GM10248 (cell line): Measurements from ENCODE around the gene UHRF1.
A peak's percentile ranks its signal among the peaks of the same experiment; 100 is the strongest.

Source experiments
- CTCF ChIA-PET: fragments of 300-600 bp; sonication (Branson Sonifier 250); formaldehyde crosslinking; extraction: SDS; loops from one replicate; lab custom pipeline; 2021; ENCODE audit warnings: antibody characterized with exemption; lab: Yijun Ruan, JAX
- POLR2A ChIA-PET: fragments of 350-650 bp; sonication (Branson Sonifier 250); formaldehyde crosslinking; extraction: SDS; loops from one replicate; lab custom pipeline; 2020; ENCODE audit warnings: antibody characterized with exemption; lab: Yijun Ruan, JAX
- DNase-seq: peaks from one replicate; pipeline ENCODE4 v3.0.0; 2012; ENCODE audit errors: extremely low spot score
- CTCF ChIP-seq: IDR thresholded peaks from 2 replicates; pipeline ENCODE4 v1.5.1; 2012; ENCODE audit warnings: mild to moderate bottlenecking, low read depth; ENCODE audit errors: extremely low read depth, missing control alignments, control extremely low read depth

Gene UHRF1

GRCh38 chr19:4966591-4966990, 57.3 kb downstream of the UHRF1 start:
- POLR2A ChIA-PET: no interaction called here
- DNase-seq: no peak
- no peak for TF ChIP-seq CTCF
- CTCF ChIA-PET: no interaction called here

DNA sequence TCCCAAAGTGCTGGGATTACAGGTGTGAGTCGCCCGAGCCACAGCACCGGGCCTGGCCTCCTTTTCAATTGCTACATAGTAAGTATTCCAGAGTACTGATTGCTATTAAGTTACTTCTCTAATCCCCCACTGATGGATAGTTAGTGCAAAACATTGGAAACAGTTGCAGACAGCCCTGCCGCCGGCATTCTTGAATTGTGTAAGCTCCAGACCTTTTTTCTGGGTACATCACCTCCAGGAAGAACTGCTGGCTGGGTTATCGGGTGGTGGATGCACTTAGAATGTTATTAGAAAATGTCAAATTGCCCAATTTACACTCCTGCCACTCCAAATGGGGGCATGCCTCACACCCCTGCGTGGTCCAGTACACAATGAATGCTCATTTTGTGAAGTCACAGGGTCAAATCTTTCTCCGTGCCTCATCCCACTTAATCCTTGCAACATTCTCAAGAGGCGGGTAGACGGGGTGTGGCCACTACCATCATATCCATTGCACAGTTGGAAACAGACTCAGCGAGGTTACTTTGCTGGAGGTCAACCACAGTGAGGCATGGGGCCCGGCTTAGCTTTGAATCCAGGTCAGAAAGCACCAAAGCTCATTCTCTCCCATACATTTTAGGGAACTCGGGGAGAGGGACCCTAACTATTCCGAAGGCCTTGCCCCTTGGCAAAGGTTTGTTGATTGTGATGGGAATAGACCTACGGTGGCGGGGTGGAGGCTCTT, 58.6 kb downstream of the UHRF1 start:
- no peak for DNase-seq
- TF ChIP-seq CTCF: no peak
- ChIA-PET POLR2A (interaction anchor here (1.0 to 1.3 kb wide), 3 partner anchors 20 to 101 kb away, joined by 4 to 9 read pairs (median 7); partner anchors contain the start of gene PLIN3), CTCF (interaction anchor here (0.6 to 1.4 kb wide), 4 partner anchors 8 to 177 kb away, joined by 3 to 7 read pairs (median 5); partner anchors contain the start of gene FEM1A)

GRCh38 chr19:4968462-4969291, 59.4 kb downstream of the UHRF1 start, which contains the start of gene KDM4B:
Gene KDM4B (plus strand): TSS chr19:4969113. CDS start chr19:5032891, 63,778 bp downstream.
- ChIA-PET POLR2A (interaction anchor here (0.5 to 1.3 kb wide), 11 partner anchors 11 to 1269 kb away, joined by 3 to 9 read pairs (median 3); partner anchors contain the start of gene PLIN3), CTCF (interaction anchor here (0.6 to 1.9 kb wide), 5 partner anchors 9 to 178 kb away, joined by 3 to 7 read pairs (median 6); partner anchors contain the start of gene FEM1A)
- no peak for TF ChIP-seq CTCF
- DNase-seq: peak; percentile 100

- no peak for DNase-seq
- POLR2A ChIA-PET: interaction anchor here (0.5 to 1.3 kb wide), 3 partner anchors 102 to 1268 kb away, joined by 3 to 9 read pairs (median 5); partner anchors contain the start of gene PLIN3
- CTCF ChIA-PET: interaction anchor here (1.1 to 1.9 kb wide), 3 partner anchors 10 to 178 kb away, joined by 6 to 7 read pairs (median 7); partner anchors contain the start of gene FEM1A
- no peak for TF ChIP-seq CTCF
Observed at GRCh38 chr19:4969292-4969771, 60.0 kb downstream of the UHRF1 start.

DNA sequence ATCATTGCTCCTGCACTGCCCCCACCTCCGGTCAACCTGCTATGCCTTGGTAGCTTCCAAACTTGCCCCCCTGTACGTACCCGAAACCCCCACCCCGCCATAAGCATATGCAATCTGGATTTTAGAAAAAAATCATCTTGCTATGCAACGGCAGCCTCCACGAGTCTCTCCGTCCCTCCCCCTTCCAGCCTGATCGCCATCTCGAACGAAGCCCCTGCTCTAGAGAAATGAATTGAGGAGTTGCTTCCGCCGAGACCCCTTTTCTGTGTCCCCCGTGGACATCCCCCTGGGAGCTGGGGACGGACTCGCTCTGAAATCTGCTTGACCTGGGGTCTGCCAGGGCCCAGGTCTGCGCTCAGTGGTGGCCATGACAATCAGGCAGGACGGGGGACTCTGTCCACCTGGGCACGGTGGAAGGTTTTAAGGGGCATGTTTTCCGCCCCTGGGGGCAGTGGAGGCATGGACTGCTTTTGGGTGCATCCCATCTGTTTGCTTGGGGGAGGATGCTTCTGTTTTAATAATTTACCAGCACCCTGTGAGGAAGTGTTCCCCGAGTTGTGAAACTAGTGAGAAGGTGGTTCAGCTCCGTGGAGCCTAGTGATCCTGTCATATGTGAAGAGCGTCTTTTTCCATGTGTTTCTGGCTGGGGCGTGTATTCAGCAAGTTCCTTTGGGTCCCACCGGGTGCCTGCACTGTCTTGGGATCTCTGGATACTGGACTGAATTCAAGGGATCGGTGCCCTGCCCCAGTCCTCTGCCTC, 60.7 kb downstream of the UHRF1 start:
- TF ChIP-seq CTCF: no peak
- CTCF ChIA-PET: interaction anchor here (1.0 to 1.9 kb wide), 2 partner anchors 9 to 31 kb away, joined by 3 to 7 read pairs; no protein-coding TSS in a partner anchor
- peak; percentile 74 for DNase-seq
- POLR2A ChIA-PET: interaction anchor here (0.7 kb wide), 1 partner anchor 21 kb away, joined by 5 read pairs; no protein-coding TSS in a partner anchor
